Brain microvascular endothelial cell (primary cell): Measurements from ENCODE around the gene TYRO3.

Experiments
- DNase-seq: peaks from one replicate; pipeline ENCODE4 v3.0.0-alpha.2; 2020
- H3K27ac ChIP-seq: fragments of 250-450 bp; sonication (Bioruptor Pico); 2 replicates; pipeline ENCODE4 v1.5.1; 2020; ENCODE audit warnings: mild to moderate bottlenecking, moderate library complexity
- H3K27me3 ChIP-seq: fragments of 250-450 bp; sonication (Bioruptor Pico); replicated peaks from 2 replicates; pipeline ENCODE4 v1.5.1; 2020; ENCODE audit warnings: mild to moderate bottlenecking
- H3K36me3 ChIP-seq: fragments of 250-450 bp; sonication (Bioruptor Pico); replicated peaks from 2 replicates; pipeline ENCODE4 v1.5.1; 2020; ENCODE audit warnings: mild to moderate bottlenecking
- H3K4me3 ChIP-seq: 2 replicates; pipeline ENCODE4 v1.5.1; 2011; ENCODE audit warnings: low read depth, mild to moderate bottlenecking, control low read depth, low read length, moderate library complexity
- in situ Hi-C: cut with HindIII; loops from 2 replicates; pipeline ENCODE4 v1.10.0; 2017; ENCODE audit warnings: low sequenced_read_pairs, low pct_ligation_motif_present
- TF ChIP-seq, protein P1 (sequence below): IDR thresholded peaks from 2 replicates; pipeline ENCODE4 v1.5.1; 2011; ENCODE audit warnings: low read depth, mild to moderate bottlenecking, moderate library complexity, low read length, control low read depth, inconsistent platforms; ENCODE audit errors: missing control alignments

Gene TYRO3

DNA sequence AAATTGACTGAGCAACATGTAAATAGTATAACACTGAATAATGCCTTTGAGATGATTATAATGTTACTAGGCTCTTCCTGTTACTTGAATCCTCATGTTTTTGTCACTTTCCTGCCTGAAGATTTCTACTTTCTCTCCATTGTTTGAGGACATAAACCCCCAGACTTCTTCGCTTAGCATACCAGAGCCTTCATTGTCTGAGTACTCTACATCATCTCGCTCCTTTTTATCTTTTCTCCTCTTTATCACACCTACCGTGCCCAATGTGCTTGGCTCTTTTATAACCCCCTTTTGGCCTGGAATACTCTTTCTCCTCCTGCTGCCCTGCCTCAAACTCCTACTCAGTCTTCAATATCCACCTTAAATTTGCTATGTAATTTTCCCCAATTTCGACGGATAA, 70.9 kb downstream of the TYRO3 start:
- DNase-seq, result no peak
- no peak overlapping the region for H3K4me3 ChIP-seq
- TF ChIP-seq, protein P1, sequence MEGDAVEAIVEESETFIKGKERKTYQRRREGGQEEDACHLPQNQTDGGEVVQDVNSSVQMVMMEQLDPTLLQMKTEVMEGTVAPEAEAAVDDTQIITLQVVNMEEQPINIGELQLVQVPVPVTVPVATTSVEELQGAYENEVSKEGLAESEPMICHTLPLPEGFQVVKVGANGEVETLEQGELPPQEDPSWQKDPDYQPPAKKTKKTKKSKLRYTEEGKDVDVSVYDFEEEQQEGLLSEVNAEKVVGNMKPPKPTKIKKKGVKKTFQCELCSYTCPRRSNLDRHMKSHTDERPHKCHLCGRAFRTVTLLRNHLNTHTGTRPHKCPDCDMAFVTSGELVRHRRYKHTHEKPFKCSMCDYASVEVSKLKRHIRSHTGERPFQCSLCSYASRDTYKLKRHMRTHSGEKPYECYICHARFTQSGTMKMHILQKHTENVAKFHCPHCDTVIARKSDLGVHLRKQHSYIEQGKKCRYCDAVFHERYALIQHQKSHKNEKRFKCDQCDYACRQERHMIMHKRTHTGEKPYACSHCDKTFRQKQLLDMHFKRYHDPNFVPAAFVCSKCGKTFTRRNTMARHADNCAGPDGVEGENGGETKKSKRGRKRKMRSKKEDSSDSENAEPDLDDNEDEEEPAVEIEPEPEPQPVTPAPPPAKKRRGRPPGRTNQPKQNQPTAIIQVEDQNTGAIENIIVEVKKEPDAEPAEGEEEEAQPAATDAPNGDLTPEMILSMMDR, result no peak
- H3K27ac ChIP-seq, result no peak overlapping the region
- H3K27me3 ChIP-seq, result no peaks in the 10 kb centered on the region
- H3K36me3 ChIP-seq, result no peaks in the 10 kb centered on the region
- in situ Hi-C loops, result no loop called here

DNA sequence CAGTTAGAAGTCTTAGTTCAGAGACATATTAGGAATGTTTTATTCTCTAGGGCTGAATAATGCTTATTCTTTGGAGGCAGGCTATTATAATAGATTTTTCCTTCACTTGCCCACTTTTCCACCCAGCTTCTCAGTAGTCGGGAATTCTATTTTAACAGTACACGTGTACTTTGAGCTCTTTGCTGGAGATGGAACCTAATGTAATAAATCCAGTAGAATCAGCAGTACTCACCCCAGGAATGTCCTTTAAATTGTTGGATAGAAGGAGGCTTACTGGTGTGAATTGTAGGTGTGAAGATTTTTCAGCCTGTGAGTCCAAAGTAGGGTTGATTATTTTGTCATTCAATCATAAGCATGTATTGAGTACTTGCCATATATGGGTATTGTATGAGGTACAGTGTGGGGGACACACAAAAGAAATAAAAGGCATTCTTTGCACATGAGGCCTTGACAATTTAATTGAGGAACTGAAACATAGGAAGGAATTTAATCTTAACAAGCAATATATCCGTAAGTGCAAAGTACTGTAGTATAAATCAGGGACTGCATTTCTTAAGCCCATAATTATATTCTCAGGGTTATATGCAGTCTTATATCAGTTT, 71.7 kb downstream of the TYRO3 start:
- H3K36me3 ChIP-seq, result no peaks in the 10 kb centered on the region
- H3K4me3 ChIP-seq, result no peak overlapping the region
- H3K27me3 ChIP-seq, result no peaks in the 10 kb centered on the region
- TF ChIP-seq, protein P1, result no peak
- in situ Hi-C loops, result no loop called here
- H3K27ac ChIP-seq, result no peak overlapping the region
- DNase-seq, result no peak

DNA sequence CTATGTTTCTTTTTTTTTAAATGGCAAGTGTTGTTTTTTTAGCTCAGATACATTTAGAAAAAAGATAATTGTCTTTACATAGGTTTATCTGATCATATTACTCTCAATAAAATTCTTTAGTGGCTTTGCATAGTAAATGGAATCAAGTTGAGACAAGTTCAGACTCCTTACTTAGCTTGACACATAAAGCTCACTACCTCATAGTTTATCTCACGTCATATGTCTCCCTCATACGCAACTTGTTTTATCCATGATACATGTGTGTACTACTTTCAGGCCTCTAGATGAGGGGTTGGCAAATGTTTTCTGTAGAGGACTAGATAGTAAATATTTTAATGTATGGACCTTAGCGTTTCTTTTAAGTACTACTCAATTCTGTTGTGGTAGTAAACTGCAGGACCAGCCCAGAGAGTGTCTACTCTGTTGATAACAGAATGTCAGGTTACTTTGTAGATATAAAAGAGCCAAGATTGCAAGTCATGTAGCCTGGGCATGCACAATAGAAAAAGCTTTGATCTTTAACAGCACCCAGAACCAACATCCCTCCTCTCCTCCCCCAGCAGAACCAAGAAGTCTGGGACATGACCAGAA, 73.0 kb downstream of the TYRO3 start:
- in situ Hi-C loops, result no loop called here
- H3K27me3 ChIP-seq, result no peaks in the 10 kb centered on the region
- H3K36me3 ChIP-seq, result no peaks in the 10 kb centered on the region
- no peak overlapping the region for H3K27ac ChIP-seq
- H3K4me3 ChIP-seq, result no peak overlapping the region
- no peak for DNase-seq
- TF ChIP-seq, protein P1, result no peak
